ENCODE results near the gene CER1.

DNA sequence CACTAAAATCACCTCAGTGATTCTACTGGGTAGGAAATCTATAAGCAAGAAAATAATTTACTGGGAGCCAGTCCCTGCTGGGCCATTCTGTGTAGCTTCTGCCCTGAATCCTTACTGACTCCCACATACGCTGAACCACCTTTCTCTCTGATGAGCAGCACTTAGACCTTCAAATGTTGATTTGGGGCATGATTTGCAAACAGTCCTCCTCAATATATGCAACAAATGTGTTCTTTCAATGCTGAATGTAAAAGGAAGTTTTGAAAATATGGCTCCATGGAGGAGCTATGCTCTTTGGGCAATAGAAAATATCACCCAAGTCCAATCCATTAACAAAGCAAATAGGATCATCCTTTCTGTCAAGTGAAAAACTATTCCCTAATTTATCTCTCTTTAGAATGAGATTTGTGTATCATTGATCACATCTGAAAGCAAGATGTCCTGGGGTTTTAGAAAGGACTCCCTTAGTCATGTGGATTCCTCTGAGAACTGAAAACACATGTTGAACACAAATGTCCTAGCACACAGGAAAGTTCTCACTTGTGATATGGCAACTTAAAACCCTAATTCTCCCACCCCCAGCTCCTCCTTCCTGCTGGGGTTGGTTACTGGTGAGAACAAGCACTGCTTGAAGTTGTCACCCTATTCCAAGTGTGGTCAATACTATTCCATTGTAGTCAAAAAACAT lies 8.9 kb upstream of the CER1 start:
- TF ChIP-seq POLR2A (IDR thresholded peaks at IDR 0.05; ENCODE audit: low read depth, low read length), result no peak
- TF ChIP-seq TAF1 (IDR thresholded peaks at IDR 0.05; ENCODE audit: borderline replicate concordance, low read depth, low read length), result no peak
- no peak for TF ChIP-seq POLR2AphosphoS5 (IDR thresholded peaks at IDR 0.05; ENCODE audit: low read depth, low read length)
